HUES6 (cell line): ENCODE data around the gene SPG7.

Source experiments
- H3K27ac ChIP-seq: 2 replicates; pipeline ENCODE4 v1.7.0; 2013; ENCODE audit warnings: low read depth, mild to moderate bottlenecking, low read length, inconsistent platforms
- H3K27me3 ChIP-seq: 2 replicates; pipeline ENCODE4 v1.6.1; 2013; ENCODE audit warnings: low read length; ENCODE audit not compliant: control insufficient read depth, insufficient read depth
- H3K36me3 ChIP-seq: 2 replicates; pipeline ENCODE4 v1.6.1; 2013; ENCODE audit warnings: low read length; ENCODE audit not compliant: control insufficient read depth, insufficient read depth
- H3K4me1 ChIP-seq: 2 replicates; pipeline ENCODE4 v1.6.1; 2013; ENCODE audit warnings: low read length; ENCODE audit not compliant: control insufficient read depth, insufficient read depth
- H3K4me3 ChIP-seq: 2 replicates; pipeline ENCODE4 v1.5.1; 2013; ENCODE audit warnings: low read depth, low read length
- H3K9ac ChIP-seq: one replicate; pipeline ENCODE4 v1.6.1; 2013; ENCODE audit warnings: mild to moderate bottlenecking, low read length
- H3K9me3 ChIP-seq: 2 replicates; pipeline ENCODE4 v1.6.1; 2013; ENCODE audit warnings: low read depth, low read length; ENCODE audit not compliant: control insufficient read depth, insufficient read depth

SPG7 gene

DNA sequence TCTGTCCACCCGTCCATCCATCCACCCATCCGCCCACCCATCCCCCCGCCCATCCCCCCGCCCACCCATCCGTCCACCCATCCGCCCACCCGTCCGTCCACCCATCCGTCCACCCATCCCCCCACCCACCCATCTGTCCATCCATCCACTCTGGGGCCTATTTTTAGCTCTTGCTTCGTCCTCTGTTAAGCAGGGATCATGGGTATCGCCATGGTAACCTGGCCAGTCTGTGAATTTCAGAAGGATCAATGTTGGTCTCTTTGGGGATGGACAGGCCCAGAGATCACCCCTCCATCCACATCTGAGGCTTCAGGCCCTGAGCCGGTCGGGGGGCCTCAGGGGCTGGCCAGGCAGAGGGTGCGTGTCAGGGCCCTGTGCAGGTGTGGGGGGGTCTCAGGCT, 90.0 kb downstream of the SPG7 start:
- Histone ChIP-seq H3K4me3 (no peak overlapping the region), H3K27me3 (no peaks in the 10 kb centered on the region), H3K4me1 (peaks cover 18% of the 10 kb centered on the region; the same call in 1 of the 2 replicates), H3K27ac (no peak overlapping the region), H3K36me3 (peaks cover 4% of the 10 kb centered on the region; the same call in 1 of the 2 replicates), H3K9ac (no peak overlapping the region), H3K9me3 (no peaks in the 10 kb centered on the region)

DNA sequence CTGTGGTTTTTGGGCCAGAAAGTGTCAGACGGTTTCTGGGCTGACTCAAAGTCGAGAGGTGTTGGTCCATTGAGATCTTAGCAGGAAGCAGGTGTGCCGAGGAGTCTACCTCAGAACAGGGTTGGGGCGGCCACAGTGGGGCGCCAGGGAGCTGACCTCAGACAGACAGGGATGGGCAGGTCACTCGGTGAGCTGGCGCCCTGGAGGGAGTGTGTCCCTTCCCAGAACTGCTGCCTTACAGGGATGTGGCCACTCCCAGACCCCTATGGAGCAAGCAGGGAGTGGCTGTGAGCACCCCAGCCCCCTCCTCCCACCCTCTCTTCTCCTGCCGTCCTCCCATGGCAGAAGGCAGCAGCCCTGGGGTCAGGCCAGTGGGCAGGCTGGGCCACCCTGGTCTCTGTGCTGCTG, 91.3 kb downstream of the SPG7 start:
- Histone ChIP-seq H3K27ac (no peak overlapping the region), H3K27me3 (no peaks in the 10 kb centered on the region), H3K4me1 (peaks cover 18% of the 10 kb centered on the region; the same call in 1 of the 2 replicates), H3K36me3 (peaks cover 4% of the 10 kb centered on the region; the same call in 1 of the 2 replicates), H3K9ac (no peak overlapping the region), H3K4me3 (no peak overlapping the region), H3K9me3 (no peaks in the 10 kb centered on the region)

DNA sequence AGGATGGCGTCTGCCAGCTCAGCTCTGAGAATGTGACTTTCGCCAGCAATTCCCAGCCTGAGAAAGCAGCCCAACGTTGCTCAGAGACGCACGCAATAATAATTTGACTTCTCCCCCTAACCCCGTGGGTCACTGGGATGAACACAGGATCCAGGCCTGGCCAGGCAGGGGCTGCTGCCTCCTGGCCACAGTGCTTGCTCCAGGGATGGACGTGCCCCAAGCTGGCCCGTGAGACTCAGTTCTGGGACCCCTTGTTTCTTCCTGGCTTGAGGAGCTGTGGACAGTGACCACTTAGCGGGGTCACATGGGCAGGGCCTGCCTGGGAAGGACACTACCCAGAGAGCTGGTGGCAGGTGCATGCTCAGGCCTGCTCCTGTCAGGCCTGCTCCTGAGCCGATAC, 91.7 kb downstream of the SPG7 start:
- H3K36me3 ChIP-seq, result peaks cover 4% of the 10 kb centered on the region; the same call in 1 of the 2 replicates
- no peak overlapping the region for H3K27ac ChIP-seq
- no peaks in the 10 kb centered on the region for H3K9me3 ChIP-seq
- H3K27me3 ChIP-seq, result no peaks in the 10 kb centered on the region
- H3K4me1 ChIP-seq, result peaks cover 18% of the 10 kb centered on the region; the same call in 1 of the 2 replicates
- no peak overlapping the region for H3K4me3 ChIP-seq
- H3K9ac ChIP-seq, result no peak overlapping the region

DNA sequence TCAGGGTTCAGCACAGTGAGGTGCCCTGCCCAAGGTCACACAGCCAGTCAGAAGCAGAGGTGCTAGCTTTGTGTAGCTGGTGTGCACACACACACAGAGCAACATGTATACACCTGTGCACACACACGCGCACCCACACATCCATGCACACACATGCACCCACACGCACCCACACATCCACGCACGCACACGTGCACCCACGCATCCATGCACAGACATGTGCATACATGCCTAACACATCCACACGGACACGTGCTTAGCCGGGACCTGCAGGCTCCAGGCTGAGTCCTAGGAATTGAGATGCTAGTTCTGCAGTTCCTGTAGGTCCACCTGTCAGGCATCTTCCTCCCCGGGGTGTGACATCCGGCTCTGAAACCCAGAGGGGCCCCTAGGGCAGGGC, 92.2 kb downstream of the SPG7 start:
- Histone ChIP-seq H3K27ac (no peak overlapping the region), H3K9me3 (no peaks in the 10 kb centered on the region)

DNA sequence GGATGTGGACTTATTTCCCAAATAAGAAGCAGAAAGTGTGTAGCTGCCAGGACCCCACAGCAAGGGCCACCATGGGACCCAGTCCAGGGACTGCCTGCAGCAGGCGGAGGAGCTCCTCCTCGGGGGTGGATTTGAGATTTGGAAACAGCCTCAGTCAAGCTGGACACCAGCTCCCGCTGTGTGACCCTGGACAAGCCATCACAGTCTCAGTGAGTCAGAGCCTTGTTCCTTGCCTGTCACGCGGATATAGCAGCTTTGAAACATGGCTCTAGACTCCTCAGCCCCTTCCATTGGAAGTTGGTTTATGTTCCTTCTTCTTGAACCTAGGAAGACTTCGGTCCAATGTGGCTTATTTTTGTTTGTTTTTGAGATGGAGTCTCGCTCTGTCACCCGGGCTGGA, 92.8 kb downstream of the SPG7 start:
- Histone ChIP-seq H3K27me3 (no peaks in the 10 kb centered on the region), H3K9me3 (no peaks in the 10 kb centered on the region), H3K9ac (no peak overlapping the region), H3K36me3 (peaks cover under 1% of the 10 kb centered on the region; the same call in 1 of the 2 replicates), H3K27ac (no peak overlapping the region), H3K4me1 (peaks cover 18% of the 10 kb centered on the region; the same call in 1 of the 2 replicates), H3K4me3 (no peak overlapping the region)

More for the DNA sequence above, 92.2 kb downstream of the SPG7 start:
- H3K4me1 ChIP-seq, result peaks cover 18% of the 10 kb centered on the region; the same call in 1 of the 2 replicates
- H3K9ac ChIP-seq, result no peak overlapping the region
- no peak overlapping the region for H3K4me3 ChIP-seq
- H3K27me3 ChIP-seq, result no peaks in the 10 kb centered on the region
- H3K36me3 ChIP-seq, result peaks cover 4% of the 10 kb centered on the region; the same call in 1 of the 2 replicates

DNA sequence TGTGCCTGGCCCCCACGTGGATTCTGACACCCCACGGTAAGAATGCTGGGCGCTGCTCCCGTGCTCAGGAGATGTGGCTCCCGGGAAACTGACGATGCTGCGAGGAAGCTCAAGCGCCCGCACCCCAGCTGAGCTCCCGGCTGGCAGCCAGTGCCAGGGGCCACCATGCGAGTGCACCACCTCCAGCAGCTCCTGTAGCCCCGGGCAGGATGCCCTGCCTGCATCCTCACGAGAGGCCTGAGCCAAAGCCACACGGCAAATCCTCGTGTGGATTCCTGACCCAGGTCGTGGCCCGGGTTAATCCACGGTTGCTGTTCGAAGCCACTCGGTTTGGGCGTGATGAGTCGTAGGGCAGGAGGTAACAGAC, 93.7 kb downstream of the SPG7 start:
- Histone ChIP-seq H3K4me3 (no peak overlapping the region), H3K9me3 (no peaks in the 10 kb centered on the region), H3K9ac (no peak overlapping the region), H3K4me1 (peaks cover 18% of the 10 kb centered on the region; the same call in 1 of the 2 replicates), H3K27me3 (no peaks in the 10 kb centered on the region), H3K36me3 (no peaks in the 10 kb centered on the region), H3K27ac (no peak overlapping the region)

GRCh38 chr16:89602273-89602951, 94.2 kb downstream of the SPG7 start:
- H3K27me3 ChIP-seq, result no peaks in the 10 kb centered on the region
- H3K9ac ChIP-seq, result no peak overlapping the region
- peak overlapping the region; percentile 30; the same call in 1 of the 2 replicates for H3K4me3 ChIP-seq
- H3K27ac ChIP-seq, result no peak overlapping the region
- no peaks in the 10 kb centered on the region for H3K36me3 ChIP-seq
- H3K9me3 ChIP-seq, result no peaks in the 10 kb centered on the region
- peaks cover 18% of the 10 kb centered on the region; the same call in 1 of the 2 replicates for H3K4me1 ChIP-seq

- Histone ChIP-seq H3K4me3 (no peak overlapping the region), H3K9me3 (no peaks in the 10 kb centered on the region), H3K4me1 (peaks cover 18% of the 10 kb centered on the region; the same call in 1 of the 2 replicates), H3K36me3 (no peaks in the 10 kb centered on the region), H3K27ac (no peak overlapping the region), H3K9ac (no peak overlapping the region), H3K27me3 (no peaks in the 10 kb centered on the region)
Observed at GRCh38 chr16:89602952-89603590, 94.9 kb downstream of the SPG7 start.

GRCh38 chr16:89604764-89605163, 96.6 kb downstream of the SPG7 start:
- Histone ChIP-seq H3K9ac (no peak overlapping the region), H3K9me3 (no peaks in the 10 kb centered on the region), H3K27ac (no peak overlapping the region), H3K27me3 (no peaks in the 10 kb centered on the region), H3K36me3 (no peaks in the 10 kb centered on the region), H3K4me1 (peaks cover 14% of the 10 kb centered on the region; the same call in 1 of the 2 replicates), H3K4me3 (no peak overlapping the region)

DNA sequence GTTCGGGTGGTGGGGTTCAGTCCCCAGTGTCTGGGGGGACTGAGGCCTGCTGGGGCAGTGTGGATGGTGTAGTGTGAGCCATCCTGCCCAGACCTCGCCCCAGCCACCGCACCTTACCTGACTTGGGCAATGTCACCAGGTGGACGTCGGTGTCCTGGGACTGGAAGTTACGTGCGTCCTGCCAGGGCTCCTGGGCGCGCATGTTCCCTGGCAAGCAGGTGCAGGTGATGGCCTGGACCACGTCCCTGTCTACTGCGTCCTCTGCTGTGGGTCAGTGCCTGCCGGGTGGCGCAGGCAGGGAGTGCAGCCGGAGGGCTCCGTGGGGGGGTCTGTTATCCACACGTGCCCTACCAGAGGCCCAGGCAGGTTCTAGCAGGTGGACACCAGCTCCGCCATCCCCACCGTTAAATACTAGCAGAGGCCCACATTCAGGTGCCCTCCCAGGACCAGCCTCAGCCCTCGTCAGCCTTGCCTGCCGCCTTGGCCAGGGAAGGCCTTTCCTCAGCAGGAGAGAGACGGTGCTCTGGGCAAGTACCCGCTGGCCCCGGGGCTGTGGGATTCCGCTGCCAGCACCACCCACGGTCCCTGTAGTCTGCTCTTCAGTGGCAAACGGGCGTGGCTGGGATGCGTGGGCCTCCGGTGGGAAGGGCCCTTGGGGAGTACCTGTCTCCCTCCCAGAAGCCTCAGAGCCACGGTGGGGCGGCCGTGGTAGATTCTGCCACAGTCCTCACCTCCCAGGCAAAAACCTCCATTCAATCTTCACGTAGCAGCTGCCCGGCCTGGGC, 97.2 kb downstream of the SPG7 start:
- no peak overlapping the region for H3K4me3 ChIP-seq
- peaks cover 13% of the 10 kb centered on the region; the same call in 1 of the 2 replicates for H3K4me1 ChIP-seq
- H3K27me3 ChIP-seq, result no peaks in the 10 kb centered on the region
- H3K9ac ChIP-seq, result no peak overlapping the region
- H3K9me3 ChIP-seq, result no peaks in the 10 kb centered on the region
- no peak overlapping the region for H3K27ac ChIP-seq
- no peaks in the 10 kb centered on the region for H3K36me3 ChIP-seq
